Hepatocyte (in vitro differentiated cells): ENCODE measurements around the gene PPP4R3B. TPM values are rescaled to one million over a fixed set of nuclear protein-coding genes. Genes with fewer than 3 reads are reported as not detected.

Experiments
- DNase-seq: peaks from one replicate; pipeline ENCODE4 v3.0.0-alpha.2; 2016; ENCODE audit warnings: low spot score
- H2AFZ ChIP-seq: fragments of 200-600 bp; sonication (generic); 2 replicates; pipeline ENCODE4 v1.6.0; 2016; ENCODE audit warnings: antibody characterized with exemption, mild to moderate bottlenecking
- H3K27ac ChIP-seq: fragments of 200-600 bp; sonication (generic); 2 replicates; pipeline ENCODE4 v1.5.1; 2016; ENCODE audit warnings: mild to moderate bottlenecking
- H3K27me3 ChIP-seq: fragments of 200-600 bp; sonication (generic); 2 replicates; pipeline ENCODE4 v1.6.1; 2016
- H3K36me3 ChIP-seq: fragments of 200-600 bp; sonication (generic); replicated peaks from 2 replicates; pipeline ENCODE4 v1.5.1; 2016; ENCODE audit warnings: low read depth; ENCODE audit not compliant: insufficient read depth
- H3K4me1 ChIP-seq: fragments of 200-600 bp; sonication (generic); 2 replicates; pipeline ENCODE4 v1.5.1; 2016; ENCODE audit warnings: mild to moderate bottlenecking, moderate library complexity; ENCODE audit not compliant: insufficient read depth
- H3K4me2 ChIP-seq: fragments of 200-600 bp; sonication (generic); 2 replicates; pipeline ENCODE4 v1.6.0; 2016
- H3K4me3 ChIP-seq: fragments of 200-600 bp; sonication (generic); 2 replicates; pipeline ENCODE4 v1.5.1; 2016; ENCODE audit warnings: mild to moderate bottlenecking
- H3K79me2 ChIP-seq: fragments of 200-600 bp; sonication (generic); 2 replicates; pipeline ENCODE4 v1.6.0; 2017; ENCODE audit warnings: mild to moderate bottlenecking
- H3K9me2 ChIP-seq: fragments of 200-600 bp; sonication (generic); replicated peaks from 2 replicates; pipeline ENCODE4 v1.6.0; 2017; ENCODE audit warnings: mild to moderate bottlenecking; ENCODE audit not compliant: insufficient read depth
- H3K9me3 ChIP-seq: fragments of 200-600 bp; sonication (generic); 2 replicates; pipeline ENCODE4 v1.5.1; 2016; ENCODE audit warnings: low read depth, mild to moderate bottlenecking
- H4K20me1 ChIP-seq: fragments of 200-600 bp; sonication (generic); 2 replicates; pipeline ENCODE4 v1.6.0; 2016; ENCODE audit warnings: mild to moderate bottlenecking; ENCODE audit not compliant: insufficient read depth, poor library complexity, severe bottlenecking
- EZH2 ChIP-seq: fragments of 200-600 bp; sonication (generic); IDR thresholded peaks from 2 replicates; pipeline ENCODE4 v1.6.1; 2016; ENCODE audit warnings: antibody characterized with exemption, mild to moderate bottlenecking, borderline replicate concordance
- EZH2phosphoT487 ChIP-seq: fragments of 200-600 bp; sonication (generic); IDR thresholded peaks from one replicate; pipeline ENCODE4 v1.6.1; 2018; ENCODE audit warnings: antibody characterized with exemption, mild to moderate bottlenecking, low read depth, moderate library complexity; ENCODE audit not compliant: unreplicated experiment, severe bottlenecking
- WGBS: methylation state at CpG from one replicate; pipeline ENCODE4 v1.1.6; 2016; ENCODE audit warnings: low lambda C conversion rate; ENCODE audit errors: missing lambda C conversion rate; 5-methylcytosine and 5-hydroxymethylcytosine counted together
- polyA plus RNA-seq: library from polyadenylated mRNA; unstranded; fragments of >200 nt; fragmentation: Nextera tagmentation; extraction: Ambion mirVana; gene quantifications from 2 replicates; pipeline ENCODE4 v1.2.1, GENCODE V29; 2016
- small RNA-seq: library from RNA; depleted of rRNA; stranded (forward); fragments of <200 nt; gene quantifications from one replicate; pipeline ENCODE3, GENCODE V24; 2014
- total RNA-seq: library from RNA; depleted of rRNA; stranded (reverse); fragments of >200 nt; gene quantifications from 2 replicates; pipeline ENCODE4 v1.2.3, GENCODE V29; 2014
- TF ChIP-seq, protein P1 (sequence below): fragments of 200-600 bp; sonication (generic); IDR thresholded peaks from 2 replicates; pipeline ENCODE4 v1.5.1; 2016; ENCODE audit warnings: antibody characterized with exemption, mild to moderate bottlenecking; ENCODE audit not compliant: poor library complexity

Gene PPP4R3B
- total and polyA plus RNA-seq, 2 experiments from 2014 or later = 30.1 to 54.3 TPM

DNA sequence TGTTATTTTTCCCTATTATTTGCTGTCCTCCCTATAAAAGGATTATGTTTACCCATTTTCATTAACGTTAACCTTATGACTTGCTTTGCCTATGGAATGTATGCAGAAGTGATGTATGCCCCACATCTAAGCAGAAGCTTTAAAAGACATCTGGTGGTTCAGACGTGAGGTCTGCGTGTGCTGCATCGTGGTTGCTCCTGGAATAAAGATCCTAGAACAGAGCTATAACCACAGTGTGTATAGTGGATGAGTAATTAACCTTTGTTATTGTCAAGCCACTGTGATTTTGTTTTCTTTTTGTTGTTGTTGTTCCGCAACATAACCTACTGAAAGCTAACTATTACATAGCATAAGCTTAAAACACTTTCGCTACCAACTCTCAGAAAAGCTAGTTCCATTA lies 118.8 kb downstream of the PPP4R3B start:
- Histone ChIP-seq H3K27me3 (no peaks in the 10 kb centered on the region), H3K4me1 (no peaks in the 10 kb centered on the region), H3K27ac (no peak overlapping the region), H3K9me3 (no peaks in the 10 kb centered on the region), H3K4me3 (no peak overlapping the region), H3K79me2 (no peaks in the 10 kb centered on the region), H2AFZ (no peak overlapping the region), H3K9me2 (no peaks in the 10 kb centered on the region), H4K20me1 (no peaks in the 10 kb centered on the region), H3K36me3 (no peaks in the 10 kb centered on the region), H3K4me2 (no peak overlapping the region)
- no peak for TF ChIP-seq EZH2
- TF ChIP-seq EZH2phosphoT487 = no peak
- TF ChIP-seq, protein P1, sequence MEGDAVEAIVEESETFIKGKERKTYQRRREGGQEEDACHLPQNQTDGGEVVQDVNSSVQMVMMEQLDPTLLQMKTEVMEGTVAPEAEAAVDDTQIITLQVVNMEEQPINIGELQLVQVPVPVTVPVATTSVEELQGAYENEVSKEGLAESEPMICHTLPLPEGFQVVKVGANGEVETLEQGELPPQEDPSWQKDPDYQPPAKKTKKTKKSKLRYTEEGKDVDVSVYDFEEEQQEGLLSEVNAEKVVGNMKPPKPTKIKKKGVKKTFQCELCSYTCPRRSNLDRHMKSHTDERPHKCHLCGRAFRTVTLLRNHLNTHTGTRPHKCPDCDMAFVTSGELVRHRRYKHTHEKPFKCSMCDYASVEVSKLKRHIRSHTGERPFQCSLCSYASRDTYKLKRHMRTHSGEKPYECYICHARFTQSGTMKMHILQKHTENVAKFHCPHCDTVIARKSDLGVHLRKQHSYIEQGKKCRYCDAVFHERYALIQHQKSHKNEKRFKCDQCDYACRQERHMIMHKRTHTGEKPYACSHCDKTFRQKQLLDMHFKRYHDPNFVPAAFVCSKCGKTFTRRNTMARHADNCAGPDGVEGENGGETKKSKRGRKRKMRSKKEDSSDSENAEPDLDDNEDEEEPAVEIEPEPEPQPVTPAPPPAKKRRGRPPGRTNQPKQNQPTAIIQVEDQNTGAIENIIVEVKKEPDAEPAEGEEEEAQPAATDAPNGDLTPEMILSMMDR = no peak
- no peak for DNase-seq
- WGBS = 67% methylated on average over 6 of the region's 6 CpGs

Small RNA genes within 50 kb of the gene (small RNA-seq; reads per million reads assigned to genes)
- gene RF00586 = not detected
- not detected for gene RNU6-634P

Other genes with a start within 250 kb of the PPP4R3B start
- gene CCDC88A, start 197.8 kb downstream of the PPP4R3B start, total RNA-seq = 30.4 and 31.0 TPM in 2 replicates
- 12.2 and 16.6 TPM in 2 replicates for gene CCDC88A, start 197.8 kb downstream of the PPP4R3B start, polyA plus RNA-seq
- gene CFAP36, start 97.9 kb downstream of the PPP4R3B start, total RNA-seq = 26.1 and 26.5 TPM in 2 replicates
- gene CFAP36, start 97.9 kb downstream of the PPP4R3B start, polyA plus RNA-seq = 31.0 and 35.4 TPM in 2 replicates
- gene PNPT1, start 76.2 kb upstream of the PPP4R3B start, total RNA-seq = 23.7 and 27.9 TPM in 2 replicates
- 15.6 and 17.1 TPM in 2 replicates for gene PNPT1, start 76.2 kb upstream of the PPP4R3B start, polyA plus RNA-seq